GM18526 (cell line): ENCODE measurements around the gene PP2D1.

Experiments
- POLR2A ChIP-seq: IDR thresholded peaks from 3 replicates; pipeline ENCODE4 v1.6.1; 2011; ENCODE audit not compliant: insufficient read length; ENCODE audit errors: extremely low read depth

PP2D1 gene

GRCh38 chr3:20012164-20012563 is at the start of gene PP2D1:
TSS of gene PP2D1 (minus strand) at chr3:20012264. CDS start at chr3:20012072, 192 bp downstream.
- TF ChIP-seq POLR2A, result no peak

GRCh38 chr3:20060974-20061685 is 49.1 kb upstream of the PP2D1 start:
- no peak for TF ChIP-seq POLR2A

- TF ChIP-seq POLR2A, result no peak
Measured at GRCh38 chr3:20059929-20060328, 47.9 kb upstream of the PP2D1 start.

- TF ChIP-seq POLR2A, result no peak
Measured at GRCh38 chr3:20057612-20058180, 45.6 kb upstream of the PP2D1 start.

- TF ChIP-seq POLR2A, result no peak
Measured at GRCh38 chr3:20056725-20057611, 44.9 kb upstream of the PP2D1 start.

- TF ChIP-seq POLR2A, result no peak
Measured at GRCh38 chr3:20055842-20056241, 43.8 kb upstream of the PP2D1 start.

- no peak for TF ChIP-seq POLR2A
Measured at GRCh38 chr3:20055020-20055775, 43.1 kb upstream of the PP2D1 start.

- no peak for TF ChIP-seq POLR2A
Measured at GRCh38 chr3:20054549-20054987, 42.5 kb upstream of the PP2D1 start.

GRCh38 chr3:20052851-20053250 is 40.8 kb upstream of the PP2D1 start:
- no peak for TF ChIP-seq POLR2A

- TF ChIP-seq POLR2A, result no peak
Measured at GRCh38 chr3:20051123-20051806, 39.2 kb upstream of the PP2D1 start.

GRCh38 chr3:20047976-20048883 is 36.2 kb upstream of the PP2D1 start:
- TF ChIP-seq POLR2A, result no peak

- no peak for TF ChIP-seq POLR2A
Measured at GRCh38 chr3:20047341-20047779, 35.3 kb upstream of the PP2D1 start.

GRCh38 chr3:20046556-20046955 is 34.5 kb upstream of the PP2D1 start:
- TF ChIP-seq POLR2A, result no peak

- no peak for TF ChIP-seq POLR2A
Measured at GRCh38 chr3:20043825-20044224, 31.8 kb upstream of the PP2D1 start.

GRCh38 chr3:20043396-20043795 is 31.3 kb upstream of the PP2D1 start:
- no peak for TF ChIP-seq POLR2A
